DOHH2 (cell line): ENCODE data around the gene E2F4.

Experiments used
- H3F3A ChIP-seq: fragments of 200-600 bp; sonication (generic), shearing (Covaris generic); 2 replicates; pipeline ENCODE4 v1.6.0; 2016; ENCODE audit warnings: antibody characterized with exemption, mild to moderate bottlenecking; ENCODE audit not compliant: control insufficient read depth, insufficient read depth
- H3K27ac ChIP-seq: fragments of 200-600 bp; sonication (generic); 2 replicates; pipeline ENCODE4 v1.5.1; 2014; ENCODE audit warnings: low read depth, mild to moderate bottlenecking, low read length, moderate library complexity
- H3K27me3 ChIP-seq: fragments of 200-600 bp; sonication (generic); 2 replicates; pipeline ENCODE4 v1.6.1; 2014; ENCODE audit warnings: mild to moderate bottlenecking, low read length, mixed read lengths; ENCODE audit not compliant: control insufficient read depth
- H3K36me3 ChIP-seq: fragments of 200-600 bp; sonication (generic); 2 replicates; pipeline ENCODE4 v1.6.1; 2014; ENCODE audit warnings: mild to moderate bottlenecking, low read length, moderate library complexity, mixed read lengths; ENCODE audit not compliant: control insufficient read depth
- H3K4me1 ChIP-seq: fragments of 200-600 bp; sonication (generic); 2 replicates; pipeline ENCODE4 v1.6.1; 2014; ENCODE audit warnings: mild to moderate bottlenecking, low read length, mixed read lengths; ENCODE audit not compliant: control insufficient read depth
- H3K4me2 ChIP-seq: fragments of 200-600 bp; sonication (generic); 2 replicates; pipeline ENCODE4 v1.6.0; 2014; ENCODE audit warnings: mild to moderate bottlenecking, low read length, moderate library complexity
- H3K4me3 ChIP-seq: fragments of 200-600 bp; sonication (generic); 2 replicates; pipeline ENCODE4 v1.5.1; 2014; ENCODE audit warnings: mild to moderate bottlenecking, low read length, mixed read lengths
- H3K79me2 ChIP-seq: fragments of 200-600 bp; sonication (generic); 2 replicates; pipeline ENCODE4 v1.6.1; 2014; ENCODE audit warnings: mild to moderate bottlenecking, low read length, mixed read lengths; ENCODE audit not compliant: control insufficient read depth
- H3K9me2 ChIP-seq: fragments of 200-600 bp; sonication (generic); replicated peaks from 2 replicates; pipeline ENCODE4 v1.6.1; 2014; ENCODE audit warnings: mild to moderate bottlenecking, low read length, mixed read lengths; ENCODE audit not compliant: control insufficient read depth
- H3K9me3 ChIP-seq: fragments of 200-600 bp; sonication (generic); 2 replicates; pipeline ENCODE4 v1.6.1; 2014; ENCODE audit warnings: antibody characterized with exemption, low read length, mixed read lengths; ENCODE audit not compliant: control insufficient read depth, insufficient read depth
- H4K20me1 ChIP-seq: fragments of 200-600 bp; sonication (generic); 2 replicates; pipeline ENCODE4 v1.6.0; 2014; ENCODE audit warnings: low read depth, mild to moderate bottlenecking, antibody characterized with exemption, low read length, moderate library complexity; ENCODE audit not compliant: control insufficient read depth, insufficient read depth
- CTCF ChIP-seq: fragments of 200-600 bp; sonication (generic); IDR thresholded peaks from one replicate; pipeline ENCODE4 v1.5.1; 2014; ENCODE audit warnings: antibody characterized with exemption, mild to moderate bottlenecking, low read depth, low read length; ENCODE audit not compliant: poor library complexity, severe bottlenecking
- EZH2phosphoT487 ChIP-seq: fragments of 200-600 bp; sonication (generic); IDR thresholded peaks from 2 replicates; pipeline ENCODE4 v1.6.1; 2017; ENCODE audit warnings: borderline replicate concordance, mild to moderate bottlenecking, antibody characterized with exemption, low read length, moderate library complexity, mixed read lengths

E2F4 gene

DNA sequence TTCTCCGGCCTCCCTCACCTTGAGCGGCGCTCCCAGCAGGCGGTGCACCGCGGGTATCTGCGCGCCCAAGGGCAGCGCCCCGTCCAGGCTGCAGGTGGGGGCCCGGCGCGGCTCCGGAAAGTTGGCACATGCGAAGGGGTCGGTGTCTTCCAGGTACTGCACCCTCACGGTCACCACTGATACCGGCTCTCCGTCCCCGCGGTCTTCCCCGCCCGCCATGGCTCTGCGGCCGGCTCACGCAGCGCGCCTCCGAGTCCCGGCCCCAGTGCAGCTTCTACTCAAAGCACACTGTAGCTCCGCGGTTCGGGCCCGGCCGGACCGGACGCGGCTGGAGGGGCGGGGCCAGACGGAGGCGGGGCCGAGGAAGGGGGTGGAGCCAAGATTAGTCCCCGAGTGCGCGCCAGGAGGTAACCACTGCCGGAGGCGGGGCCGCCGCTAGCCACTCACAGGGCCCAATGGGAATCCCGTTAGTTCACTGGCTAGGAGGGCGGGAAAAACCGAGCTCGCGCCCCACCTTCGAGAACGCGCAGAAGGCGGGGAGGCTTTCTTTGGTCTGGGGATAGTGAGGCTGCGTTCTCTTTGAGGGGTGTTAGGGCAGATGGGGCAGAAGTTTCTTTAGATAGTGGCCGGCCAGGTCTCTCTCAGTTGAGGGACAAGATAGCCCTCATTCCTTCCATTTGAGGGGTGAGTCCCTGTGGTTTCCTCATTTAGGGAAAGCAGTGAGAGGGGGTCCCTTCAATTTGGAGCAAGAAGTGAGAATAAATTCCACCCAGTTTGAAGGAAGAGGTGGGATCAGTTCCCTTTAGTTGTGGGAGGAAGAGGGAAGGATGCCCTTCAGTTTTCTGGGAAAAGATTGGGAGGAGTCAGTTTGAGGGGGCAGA is 55.5 kb downstream of the E2F4 start, which contains the start of gene FHOD1:
Gene FHOD1 (minus strand): TSS at position 290 of the 881 bp plus-strand sequence. CDS start 71 bp downstream, at position 219.
- Histone ChIP-seq H3K9me2 (no peaks in the 10 kb centered on the region), H3K79me2 (peaks cover 8% of the 10 kb centered on the region; the same call in 1 of the 2 replicates), H3K27ac (peak within 1 kb of the TSS; percentile 58), H3F3A (peaks cover 12% of the 10 kb centered on the region), H3K4me3 (peak within 1 kb of the TSS; percentile 92), H3K4me2 (peak within 1 kb of the TSS; percentile 80), H4K20me1 (peaks cover 3% of the 10 kb centered on the region; the same call in 1 of the 2 replicates), H3K9me3 (no peaks in the 10 kb centered on the region), H3K27me3 (peaks cover 32% of the 10 kb centered on the region), H3K4me1 (peaks cover 50% of the 10 kb centered on the region), H3K36me3 (no peaks in the 10 kb centered on the region)
- peak; percentile 8 for TF ChIP-seq CTCF
- TF ChIP-seq EZH2phosphoT487 = no peak

GRCh38 chr16:67248073-67248400 is 56.1 kb downstream of the E2F4 start:
- Histone ChIP-seq H3K4me3 (peak overlapping the region; percentile 92), H3K27me3 (peaks cover 32% of the 10 kb centered on the region), H4K20me1 (peaks cover 3% of the 10 kb centered on the region; the same call in 1 of the 2 replicates), H3K27ac (no peak overlapping the region), H3K79me2 (peaks cover 8% of the 10 kb centered on the region; the same call in 1 of the 2 replicates), H3K36me3 (no peaks in the 10 kb centered on the region), H3K9me3 (no peaks in the 10 kb centered on the region), H3K4me2 (peak overlapping the region; percentile 80), H3K4me1 (peaks cover 50% of the 10 kb centered on the region), H3F3A (peaks cover 12% of the 10 kb centered on the region), H3K9me2 (no peaks in the 10 kb centered on the region)
- no peak for TF ChIP-seq CTCF
- TF ChIP-seq EZH2phosphoT487 = peak; percentile 58; the same call in 1 of the 2 replicates
